A549 (cell line): ENCODE results near the gene SHISA8. TPM values are rescaled to one million over a fixed set of nuclear protein-coding genes. Genes with fewer than 3 reads are reported as not detected.

Source experiments
- ATAC-seq, 2 experiments: fragments of 200-7000 bp in 1 of 2; fragments of >200 bp in 1 of 2; cut with Nextera tagmentation in 1 of 2; cut with Tn5 transposase in 1 of 2; 3 replicates each; pipeline versions ENCODE4 v1.8.0 to v1.9.1; 2018 to 2020; ENCODE audit warnings: mild to moderate bottlenecking in 1 of 2, moderate library complexity in 1 of 2
- CTCF ChIA-PET: fragments of 300-600 bp; sonication (Branson Sonifier 250); formaldehyde crosslinking; extraction: SDS; loops from one replicate; lab custom pipeline; 2021; ENCODE audit warnings: antibody characterized with exemption, inconsistent platforms; lab: Yijun Ruan, JAX
- POLR2A ChIA-PET: fragments of 350-600 bp; formaldehyde crosslinking; extraction: SDS; loops from one replicate; lab custom pipeline; 2021; ENCODE audit warnings: antibody characterized with exemption, inconsistent platforms; lab: Yijun Ruan, JAX
- DNase-seq, 2 experiments: peaks; one replicate each; pipeline versions ENCODE4 v3.0.0 to v3.0.0-alpha.2; 2011 to 2016; ENCODE audit warnings: low read depth in 1 of 2, low spot score in 1 of 2
- FAIRE-seq: peaks from 2 replicates; lab custom pipeline; 2011; peaks lifted over from hg19 to GRCh38; lab: Jason Lieb, UNC
- H3K27ac ChIP-seq, 2 experiments: fragments of >200 bp; sonication (Bioruptor Twin); formaldehyde crosslinking; 3 replicates each; pipeline ENCODE4 v1.5.1; 2016 to 2017
- H3K4me1 ChIP-seq: fragments of >200 bp; sonication (Bioruptor Twin); formaldehyde crosslinking; 3 replicates; pipeline ENCODE4 v1.6.1; 2016
- H3K4me2 ChIP-seq: fragments of >200 bp; sonication (Bioruptor Twin); formaldehyde crosslinking; 3 replicates; pipeline ENCODE4 v1.6.1; 2016
- H3K4me3 ChIP-seq: fragments of >200 bp; sonication (Bioruptor Twin); formaldehyde crosslinking; 3 replicates; pipeline ENCODE4 v1.5.1; 2016
- H3K9me3 ChIP-seq: fragments of >200 bp; sonication (Bioruptor Twin); formaldehyde crosslinking; 3 replicates; pipeline ENCODE4 v1.6.1; 2016
- BHLHE40 ChIP-seq: IDR thresholded peaks from 2 replicates; pipeline ENCODE4 v1.6.1; 2012; ENCODE audit warnings: low read depth, low read length, inconsistent platforms
- CBX2 ChIP-seq: fragments of 200-600 bp; sonication (generic); IDR thresholded peaks from 2 replicates; pipeline ENCODE4 v1.6.1; 2016; ENCODE audit warnings: low read depth, mild to moderate bottlenecking, borderline replicate concordance
- CHD2 ChIP-seq: fragments of 150-350 bp; IDR thresholded peaks from 2 replicates; pipeline ENCODE4 v1.6.1; 2014; ENCODE audit warnings: low read length; ENCODE audit not compliant: partially characterized antibody
- EHMT2 ChIP-seq: fragments of 200-600 bp; sonication (generic); IDR thresholded peaks from 2 replicates; pipeline ENCODE4 v1.6.1; 2016; ENCODE audit warnings: antibody characterized with exemption, low read depth, mild to moderate bottlenecking, moderate library complexity
- ESRRA ChIP-seq: fragments of 150-350 bp; IDR thresholded peaks from 2 replicates; pipeline ENCODE4 v1.6.1; 2014; ENCODE audit warnings: mild to moderate bottlenecking, low read length, borderline replicate concordance
- FOSL2 ChIP-seq, 2 experiments: fragments of 450-650 bp in 1 of 2; fragments of >200 bp in 1 of 2; sonication (Bioruptor Twin) in 1 of 2; formaldehyde crosslinking; IDR thresholded peaks; 2 replicates each; pipeline versions ENCODE4 v1.5.0 to v1.6.1; 2016 to 2020; ENCODE audit warnings: mild to moderate bottlenecking in 1 of 2, moderate library complexity in 1 of 2
- GATA3 ChIP-seq: IDR thresholded peaks from 2 replicates; pipeline ENCODE4 v1.6.1; 2012; ENCODE audit warnings: borderline replicate concordance
- HDAC2 ChIP-seq: fragments of 200-600 bp; sonication (generic); IDR thresholded peaks from 2 replicates; pipeline ENCODE4 v1.6.1; 2016
- HOXA7 ChIP-seq: fragments of 250-450 bp; sonication (Bioruptor Pico); IDR thresholded peaks from 2 replicates; pipeline ENCODE4 v1.5.0; 2020; ENCODE audit warnings: mild to moderate bottlenecking, moderate library complexity
- HOXB13 ChIP-seq: fragments of 250-450 bp; sonication (Bioruptor Pico); IDR thresholded peaks from 2 replicates; pipeline ENCODE4 v1.5.0; 2020; ENCODE audit warnings: low read depth, mild to moderate bottlenecking, moderate library complexity
- HOXB5 ChIP-seq: fragments of 250-450 bp; sonication (Bioruptor Pico); IDR thresholded peaks from 2 replicates; pipeline ENCODE4 v1.5.0; 2020; ENCODE audit warnings: mild to moderate bottlenecking, moderate library complexity
- JUNB ChIP-seq: fragments of >200 bp; sonication (Bioruptor Twin); formaldehyde crosslinking; IDR thresholded peaks from 2 replicates; pipeline ENCODE4 v1.6.1; 2016
- KDM5A ChIP-seq: fragments of 200-600 bp; sonication (generic); IDR thresholded peaks from 2 replicates; pipeline ENCODE4 v1.6.1; 2016; ENCODE audit warnings: antibody characterized with exemption, mild to moderate bottlenecking
- MAFK ChIP-seq: fragments of 450-650 bp; IDR thresholded peaks from 2 replicates; pipeline ENCODE4 v1.6.1; 2014; ENCODE audit not compliant: partially characterized antibody
- NPAS2 ChIP-seq: fragments of 250-450 bp; sonication (Bioruptor Pico); IDR thresholded peaks from 2 replicates; pipeline ENCODE4 v1.8.0; 2022; ENCODE audit warnings: mild to moderate bottlenecking, moderate library complexity, borderline replicate concordance
- PHF8 ChIP-seq: fragments of 200-600 bp; sonication (generic); IDR thresholded peaks from 2 replicates; pipeline ENCODE4 v1.6.1; 2016; ENCODE audit warnings: low read depth, mild to moderate bottlenecking, antibody characterized with exemption, moderate library complexity, borderline replicate concordance
- POLR2A ChIP-seq: IDR thresholded peaks from 2 replicates; pipeline ENCODE4 v1.6.1; 2012; ENCODE audit warnings: mild to moderate bottlenecking, low read length
- POLR2AphosphoS2 ChIP-seq: conservative IDR thresholded peaks from 2 replicates; pipeline ENCODE4 v1.6.1; 2012; ENCODE audit warnings: low read length, improper control_type of control experiment, inconsistent platforms
- RAD21 ChIP-seq, 2 experiments: fragments of >200 bp in 1 of 2; sonication (Bioruptor Twin) in 1 of 2; formaldehyde crosslinking in 1 of 2; IDR thresholded peaks in 1 of 2; conservative IDR thresholded peaks in 1 of 2; 2 replicates in 1 of 2; 3 replicates in 1 of 2; pipeline ENCODE4 v1.6.1; 2012 to 2018; ENCODE audit warnings: inconsistent platforms in 1 of 2
- RCOR1 ChIP-seq: fragments of 150-350 bp; IDR thresholded peaks from 2 replicates; pipeline ENCODE4 v1.6.1; 2014; ENCODE audit warnings: antibody characterized with exemption, low read length, low read depth
- RFX5 ChIP-seq: fragments of 450-650 bp; IDR thresholded peaks from 2 replicates; pipeline ENCODE4 v1.7.1; 2014; ENCODE audit warnings: antibody characterized with exemption, mild to moderate bottlenecking, moderate library complexity
- RNF2 ChIP-seq: fragments of 200-600 bp; sonication (generic); IDR thresholded peaks from 2 replicates; pipeline ENCODE4 v1.6.1; 2016; ENCODE audit warnings: low read depth, mild to moderate bottlenecking, antibody characterized with exemption, moderate library complexity, borderline replicate concordance
- ZC3H11A ChIP-seq: fragments of 450-650 bp; IDR thresholded peaks from 2 replicates; pipeline ENCODE4 v1.6.1; 2014; ENCODE audit warnings: antibody characterized with exemption, mild to moderate bottlenecking
- ZNF302 ChIP-seq: fragments of 250-450 bp; sonication (Bioruptor Pico); IDR thresholded peaks from 2 replicates; pipeline ENCODE4 v1.9.0; 2021; ENCODE audit warnings: inconsistent platforms, mild to moderate bottlenecking, moderate library complexity
- ZSCAN20 ChIP-seq: fragments of 250-450 bp; sonication (Bioruptor Pico); IDR thresholded peaks from 2 replicates; pipeline ENCODE4 v1.8.0; 2022; ENCODE audit warnings: mild to moderate bottlenecking, moderate library complexity
- WGBS: methylation state at CpG from one replicate; pipeline ENCODE4 v1.1.6; 2017; ENCODE audit errors: missing lambda C conversion rate; 5-methylcytosine and 5-hydroxymethylcytosine counted together
- polyA plus RNA-seq, 4 experiments: library from polyadenylated mRNA; depleted of rRNA in 3 of 4; stranded (reverse); fragments of >200 nt; fragmentation: RNase III in 1 of 4; extraction: RNeasy Plus Mini Kit Qiagen cat#74134 plus additional on column Dnase treatment in 1 of 4; gene quantifications; 2 replicates in 3 of 4; 3 replicates in 1 of 4; pipeline ENCODE4 v1.2.3, GENCODE V29; 2011 to 2017
- TF ChIP-seq, protein P1 (sequence below): fragments of 150-350 bp; IDR thresholded peaks from 2 replicates; pipeline ENCODE4 v1.6.1; 2014; ENCODE audit warnings: low read depth, mild to moderate bottlenecking, low read length
- TF ChIP-seq, protein P2 (sequence below): fragments of 450-650 bp; IDR thresholded peaks from 2 replicates; pipeline ENCODE4 v1.6.1; 2014; ENCODE audit warnings: antibody characterized with exemption
- TF ChIP-seq, protein P3 (sequence below): fragments of >200 bp; sonication (Bioruptor Twin); formaldehyde crosslinking; IDR thresholded peaks from 2 replicates; pipeline ENCODE4 v1.6.1; 2016
- TF ChIP-seq, protein P4 (sequence below): fragments of 200-600 bp; sonication (generic); IDR thresholded peaks from 2 replicates; pipeline ENCODE4 v1.6.1; 2016; ENCODE audit warnings: antibody characterized with exemption, mild to moderate bottlenecking, moderate library complexity

The SHISA8 gene
- polyA plus RNA-seq, 2 of the 4 experiments (the other 2 are of a cell fraction): 0.15 TPM; not detected in 1

DNA sequence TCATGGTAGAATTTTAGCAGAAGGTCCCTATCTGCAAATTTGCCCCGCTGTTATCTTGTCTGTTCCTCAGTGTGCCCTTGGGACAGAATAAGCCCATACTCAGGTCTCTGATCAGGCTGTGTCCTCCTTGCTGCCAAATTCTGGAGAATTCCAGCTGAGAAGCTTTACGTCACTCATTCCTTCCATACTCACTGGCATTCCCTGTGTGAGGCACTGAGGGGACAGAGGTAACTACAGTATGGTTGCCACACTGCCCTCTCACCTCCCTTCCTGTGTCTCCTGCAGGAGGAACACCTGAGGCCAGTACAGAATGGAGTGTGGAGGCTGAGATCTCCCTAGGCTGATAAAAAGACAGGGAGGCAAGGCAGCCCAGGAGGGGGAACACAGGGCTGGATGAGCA is 31.5 kb downstream of the SHISA8 start (continued):
- no peak for TF ChIP-seq JUNB
- TF ChIP-seq MAFK: no peak
- no peak for TF ChIP-seq CBX2
- TF ChIP-seq, protein P1, sequence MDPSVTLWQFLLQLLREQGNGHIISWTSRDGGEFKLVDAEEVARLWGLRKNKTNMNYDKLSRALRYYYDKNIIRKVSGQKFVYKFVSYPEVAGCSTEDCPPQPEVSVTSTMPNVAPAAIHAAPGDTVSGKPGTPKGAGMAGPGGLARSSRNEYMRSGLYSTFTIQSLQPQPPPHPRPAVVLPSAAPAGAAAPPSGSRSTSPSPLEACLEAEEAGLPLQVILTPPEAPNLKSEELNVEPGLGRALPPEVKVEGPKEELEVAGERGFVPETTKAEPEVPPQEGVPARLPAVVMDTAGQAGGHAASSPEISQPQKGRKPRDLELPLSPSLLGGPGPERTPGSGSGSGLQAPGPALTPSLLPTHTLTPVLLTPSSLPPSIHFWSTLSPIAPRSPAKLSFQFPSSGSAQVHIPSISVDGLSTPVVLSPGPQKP: no peak
- TF ChIP-seq, all 56 proteins: peak for 0

DNA sequence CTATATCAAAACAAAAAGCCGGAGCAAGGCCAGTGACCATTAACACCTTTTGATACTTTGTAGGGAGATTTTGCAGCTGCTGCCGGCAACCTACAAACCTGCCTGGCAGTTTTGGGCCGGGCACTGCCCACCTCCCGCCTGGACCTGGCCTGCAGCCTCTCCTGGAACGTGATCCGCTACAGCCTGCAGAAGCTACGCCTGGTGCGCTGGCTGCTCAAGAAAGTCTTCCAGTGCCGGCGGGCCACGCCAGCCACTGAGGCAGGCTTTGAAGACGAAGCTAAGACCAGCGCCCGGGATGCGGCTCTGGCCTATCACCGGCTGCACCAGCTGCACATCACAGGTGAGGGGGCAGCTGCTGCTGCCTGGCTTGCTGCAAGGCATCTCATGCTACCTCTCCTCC is 34.2 kb downstream of the SHISA8 start:
- 93% methylated on average over 9 of the region's 16 CpGs for WGBS

DNA sequence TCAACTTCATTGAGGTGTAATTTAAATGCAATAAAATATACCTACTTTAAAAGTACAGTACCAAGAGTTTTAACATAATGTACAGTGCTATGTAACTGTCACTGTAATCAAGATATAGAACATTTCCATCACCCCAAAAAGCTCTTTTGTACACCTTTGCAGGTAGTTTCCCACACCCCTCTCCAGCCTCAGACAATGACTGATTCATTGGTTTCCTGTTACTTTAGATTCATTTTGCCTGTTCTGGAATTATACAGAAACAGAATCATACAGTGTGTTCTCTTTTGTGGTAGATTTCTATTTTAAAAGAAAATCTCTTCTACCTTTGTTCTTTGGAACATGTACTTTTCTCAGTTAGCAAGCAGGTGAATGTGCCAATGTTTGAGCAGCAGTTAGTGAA is 38.2 kb downstream of the SHISA8 start:
- DNase-seq (no peak), ATAC-seq (no peak), FAIRE-seq (no peak)
- no peak for TF ChIP-seq POLR2AphosphoS2
- no peak for TF ChIP-seq NPAS2 (CRISPR knock-in tag)
- no peak for TF ChIP-seq FOSL2 (IDR thresholded peaks at IDR 0.05)
- TF ChIP-seq FOSL2 (CRISPR knock-in tag; IDR thresholded peaks at IDR 0.05): no peak
- TF ChIP-seq KDM5A: no peak
- TF ChIP-seq ZNF302 (CRISPR knock-in tag): no peak
- TF ChIP-seq RCOR1: no peak
- TF ChIP-seq ZSCAN20 (CRISPR knock-in tag): no peak
- no peak for TF ChIP-seq HOXA7 (CRISPR knock-in tag)
- TF ChIP-seq HDAC2: no peak
- no peak for TF ChIP-seq RFX5
- TF ChIP-seq, protein P2, sequence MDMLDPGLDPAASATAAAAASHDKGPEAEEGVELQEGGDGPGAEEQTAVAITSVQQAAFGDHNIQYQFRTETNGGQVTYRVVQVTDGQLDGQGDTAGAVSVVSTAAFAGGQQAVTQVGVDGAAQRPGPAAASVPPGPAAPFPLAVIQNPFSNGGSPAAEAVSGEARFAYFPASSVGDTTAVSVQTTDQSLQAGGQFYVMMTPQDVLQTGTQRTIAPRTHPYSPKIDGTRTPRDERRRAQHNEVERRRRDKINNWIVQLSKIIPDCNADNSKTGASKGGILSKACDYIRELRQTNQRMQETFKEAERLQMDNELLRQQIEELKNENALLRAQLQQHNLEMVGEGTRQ: no peak
- no peak for TF ChIP-seq RNF2
- TF ChIP-seq, protein P3, sequence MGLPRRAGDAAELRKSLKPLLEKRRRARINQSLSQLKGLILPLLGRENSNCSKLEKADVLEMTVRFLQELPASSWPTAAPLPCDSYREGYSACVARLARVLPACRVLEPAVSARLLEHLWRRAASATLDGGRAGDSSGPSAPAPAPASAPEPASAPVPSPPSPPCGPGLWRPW: no peak
- no peak for TF ChIP-seq POLR2A
- Histone ChIP-seq H3K4me2 (no peak overlapping the region), H3K27ac (no peak overlapping the region), H3K4me3 (no peak overlapping the region), H3K9me3 (no peaks in the 10 kb centered on the region), H3K4me1 (no peaks in the 10 kb centered on the region)
- ChIA-PET CTCF (interaction anchor here (1.3 kb wide), 1 partner anchor 180 kb away, joined by 5 read pairs; no protein-coding TSS in a partner anchor), POLR2A (no interaction called here)

More for the DNA sequence above, 34.2 kb downstream of the SHISA8 start:
- TF ChIP-seq CBX2 (no peak), EHMT2 (no peak), BHLHE40 (no peak), CHD2 (no peak), JUNB (no peak), HDAC2 (no peak), ZSCAN20 (CRISPR knock-in tag) (no peak), ZC3H11A (no peak), ESRRA (no peak), PHF8 (no peak), POLR2A (no peak), HOXB5 (no peak), GATA3 (no peak), RAD21 (conservative IDR thresholded peaks at IDR 0.05 in 1 of 2, IDR thresholded peaks at IDR 0.05 in 1 of 2) (no peak), HOXB13 (CRISPR knock-in tag) (no peak)
- TF ChIP-seq, protein P4, sequence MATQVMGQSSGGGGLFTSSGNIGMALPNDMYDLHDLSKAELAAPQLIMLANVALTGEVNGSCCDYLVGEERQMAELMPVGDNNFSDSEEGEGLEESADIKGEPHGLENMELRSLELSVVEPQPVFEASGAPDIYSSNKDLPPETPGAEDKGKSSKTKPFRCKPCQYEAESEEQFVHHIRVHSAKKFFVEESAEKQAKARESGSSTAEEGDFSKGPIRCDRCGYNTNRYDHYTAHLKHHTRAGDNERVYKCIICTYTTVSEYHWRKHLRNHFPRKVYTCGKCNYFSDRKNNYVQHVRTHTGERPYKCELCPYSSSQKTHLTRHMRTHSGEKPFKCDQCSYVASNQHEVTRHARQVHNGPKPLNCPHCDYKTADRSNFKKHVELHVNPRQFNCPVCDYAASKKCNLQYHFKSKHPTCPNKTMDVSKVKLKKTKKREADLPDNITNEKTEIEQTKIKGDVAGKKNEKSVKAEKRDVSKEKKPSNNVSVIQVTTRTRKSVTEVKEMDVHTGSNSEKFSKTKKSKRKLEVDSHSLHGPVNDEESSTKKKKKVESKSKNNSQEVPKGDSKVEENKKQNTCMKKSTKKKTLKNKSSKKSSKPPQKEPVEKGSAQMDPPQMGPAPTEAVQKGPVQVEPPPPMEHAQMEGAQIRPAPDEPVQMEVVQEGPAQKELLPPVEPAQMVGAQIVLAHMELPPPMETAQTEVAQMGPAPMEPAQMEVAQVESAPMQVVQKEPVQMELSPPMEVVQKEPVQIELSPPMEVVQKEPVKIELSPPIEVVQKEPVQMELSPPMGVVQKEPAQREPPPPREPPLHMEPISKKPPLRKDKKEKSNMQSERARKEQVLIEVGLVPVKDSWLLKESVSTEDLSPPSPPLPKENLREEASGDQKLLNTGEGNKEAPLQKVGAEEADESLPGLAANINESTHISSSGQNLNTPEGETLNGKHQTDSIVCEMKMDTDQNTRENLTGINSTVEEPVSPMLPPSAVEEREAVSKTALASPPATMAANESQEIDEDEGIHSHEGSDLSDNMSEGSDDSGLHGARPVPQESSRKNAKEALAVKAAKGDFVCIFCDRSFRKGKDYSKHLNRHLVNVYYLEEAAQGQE: no peak
- TF ChIP-seq, protein P1: no peak
- TF ChIP-seq, protein P3: no peak
- H3K27ac ChIP-seq: no peak overlapping the region
- CTCF ChIA-PET: interaction anchor here (1.0 to 2.0 kb wide), 3 partner anchors 9 to 183 kb away, joined by 3 to 5 read pairs (median 3); partner anchors contain the start of gene TNFRSF13C
- ATAC-seq (no peak), FAIRE-seq (no peak), DNase-seq (no peak)
- peaks cover 5% of the 10 kb centered on the region; the same call in 1 of the 3 replicates for H3K4me1 ChIP-seq
- no peak overlapping the region for H3K4me3 ChIP-seq
- no peak overlapping the region for H3K4me2 ChIP-seq
- POLR2A ChIA-PET: no interaction called here
- no peaks in the 10 kb centered on the region for H3K9me3 ChIP-seq
